ENCODE measurements around the gene LDHAL6B.

DNA sequence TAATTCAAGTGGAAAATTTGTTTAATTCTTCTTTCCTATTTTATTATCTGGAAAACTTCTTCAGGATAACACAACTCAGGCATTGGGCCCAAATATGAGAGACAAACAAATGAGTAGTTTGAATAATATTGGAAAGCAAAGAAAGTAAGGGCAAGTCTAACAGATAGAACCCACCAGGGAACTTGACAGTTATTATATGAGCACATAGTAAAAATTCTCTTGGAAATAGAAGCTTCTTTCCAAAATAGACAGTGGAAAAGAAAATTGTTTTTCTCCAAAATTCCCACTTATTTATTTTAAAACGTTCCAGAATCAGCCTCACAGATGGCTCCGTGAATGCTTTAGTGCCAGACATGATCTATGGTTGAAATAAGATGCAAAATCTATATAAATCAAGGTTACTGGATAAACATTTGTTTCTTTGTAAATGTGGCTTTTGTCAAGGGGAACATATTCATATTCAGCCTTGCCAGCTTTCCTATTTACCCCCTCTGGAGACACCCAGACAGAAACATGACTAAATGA, 23.9 kb downstream of the LDHAL6B start:
- TF ChIP-seq, protein P1, sequence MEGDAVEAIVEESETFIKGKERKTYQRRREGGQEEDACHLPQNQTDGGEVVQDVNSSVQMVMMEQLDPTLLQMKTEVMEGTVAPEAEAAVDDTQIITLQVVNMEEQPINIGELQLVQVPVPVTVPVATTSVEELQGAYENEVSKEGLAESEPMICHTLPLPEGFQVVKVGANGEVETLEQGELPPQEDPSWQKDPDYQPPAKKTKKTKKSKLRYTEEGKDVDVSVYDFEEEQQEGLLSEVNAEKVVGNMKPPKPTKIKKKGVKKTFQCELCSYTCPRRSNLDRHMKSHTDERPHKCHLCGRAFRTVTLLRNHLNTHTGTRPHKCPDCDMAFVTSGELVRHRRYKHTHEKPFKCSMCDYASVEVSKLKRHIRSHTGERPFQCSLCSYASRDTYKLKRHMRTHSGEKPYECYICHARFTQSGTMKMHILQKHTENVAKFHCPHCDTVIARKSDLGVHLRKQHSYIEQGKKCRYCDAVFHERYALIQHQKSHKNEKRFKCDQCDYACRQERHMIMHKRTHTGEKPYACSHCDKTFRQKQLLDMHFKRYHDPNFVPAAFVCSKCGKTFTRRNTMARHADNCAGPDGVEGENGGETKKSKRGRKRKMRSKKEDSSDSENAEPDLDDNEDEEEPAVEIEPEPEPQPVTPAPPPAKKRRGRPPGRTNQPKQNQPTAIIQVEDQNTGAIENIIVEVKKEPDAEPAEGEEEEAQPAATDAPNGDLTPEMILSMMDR (IDR thresholded peaks at IDR 0.05) = no peak
- no peak for TF ChIP-seq POLR2A (IDR thresholded peaks at IDR 0.05)
- TF ChIP-seq POLR2AphosphoS5 (IDR thresholded peaks at IDR 0.05) = no peak
- no peak for TF ChIP-seq EP300 (IDR thresholded peaks at IDR 0.05)
